Pancreas (tissue), 10 donors: ENCODE results near the gene KAZN. TPM values are rescaled to one million over a fixed set of nuclear protein-coding genes. Genes with fewer than 3 reads are reported as not detected.

Experiments
- ATAC-seq, 4 donors: fragments of 200-7000 bp; cut with Tn5 transposase; one replicate each; pipeline versions ENCODE4 v1.8.0 to v1.9.1; 2020; ENCODE audit warnings: mild to moderate bottlenecking in 4 of 4, moderate library complexity in 4 of 4
- DNase-seq, 6 donors: peaks; one replicate each; pipeline ENCODE4 v3.0.0-alpha.2; 2020
- FAIRE-seq: peaks from 2 replicates; lab custom pipeline; 2012; peaks lifted over from hg19 to GRCh38; lab: Jason Lieb, UNC
- H3K27ac ChIP-seq, 4 donors: fragments of 200-600 bp; sonication (generic); 1 replicate in 3 of 4; 2 replicates in 1 of 4; pipeline versions ENCODE4 v1.5.0 to v1.8.0; 2020
- H3K27me3 ChIP-seq, 4 donors: fragments of 200-600 bp; one replicate each; pipeline ENCODE4 v1.8.0; 2021
- H3K36me3 ChIP-seq, 3 donors: fragments of 200-600 bp; sonication (generic) in 1 of 3; one replicate each; pipeline versions ENCODE4 v1.5.0 to v1.8.0; 2020 to 2021
- H3K4me1 ChIP-seq, 3 donors: fragments of 200-600 bp; one replicate each; pipeline ENCODE4 v1.8.0; 2021
- H3K4me3 ChIP-seq, 4 donors: fragments of 200-600 bp; sonication (generic) in 2 of 4; one replicate each; pipeline versions ENCODE4 v1.5.0 to v1.8.0; 2020 to 2021
- H3K9me3 ChIP-seq, 4 donors: fragments of 200-600 bp; one replicate each; pipeline ENCODE4 v1.8.0; 2021
- CTCF ChIP-seq, 4 donors: fragments of 200-600 bp; sonication (generic) in 3 of 4; IDR thresholded peaks; one replicate each; pipeline versions ENCODE4 v1.5.0 to v1.8.0; 2021; ENCODE audit warnings: antibody characterized with exemption in 4 of 4
- WGBS, 2 donors: extraction: QIAGEN DNeasy Blood & Tissue Kit; methylation state at CpG; one replicate each; pipeline ENCODE4 v1.1.7; 2013; 5-methylcytosine and 5-hydroxymethylcytosine counted together
- intact Hi-C, 3 donors: fragments of 100-400 bp; cut with DNase I; formaldehyde crosslinking; loops; one replicate each; pipeline versions ENCODE4 v1.11.1 to v1.14.2; 2022
- polyA plus RNA-seq, 2 donors: library from polyadenylated mRNA; stranded (reverse); fragments of 200-250 nt; gene quantifications; one replicate each; pipeline ENCODE4 v1.2.3, GENCODE V29; 2013
- total RNA-seq, 6 donors: library from RNA; stranded (reverse); fragmentation: NEBNext Ultra II Directional in 4 of 6; extraction: Animal tissue kit (Norgen Biotek cat#: 25700) in 4 of 6; gene quantifications; one replicate each; pipeline versions ENCODE4 v1.2.1 to v1.2.4, GENCODE V29; 2021 to 2023
- donor health status: healthy with polysubstance abuse.
- donor health status: DM: no; HTN: no; CAD: no; lungs with moderate emphysema.
- donor health status: DM: no; HTN: no; CAD: no.
- donor health status: control.
- donor health status: control.
- donor health status: Bipolar disorder and iron deficiency.
- donor health status: DM: yes; HTN: yes; CAD: no.
- donor health status: DM: no; HTN: no; CAD: no.
- donor health status: DM: no; HTN: no; CAD: no.
- donor health status: DM: yes; HTN: yes; CAD: no.

The KAZN gene
- total and polyA plus RNA-seq, 8 donors, result 2.4 to 6.0 (median 4.1) TPM

DNA sequence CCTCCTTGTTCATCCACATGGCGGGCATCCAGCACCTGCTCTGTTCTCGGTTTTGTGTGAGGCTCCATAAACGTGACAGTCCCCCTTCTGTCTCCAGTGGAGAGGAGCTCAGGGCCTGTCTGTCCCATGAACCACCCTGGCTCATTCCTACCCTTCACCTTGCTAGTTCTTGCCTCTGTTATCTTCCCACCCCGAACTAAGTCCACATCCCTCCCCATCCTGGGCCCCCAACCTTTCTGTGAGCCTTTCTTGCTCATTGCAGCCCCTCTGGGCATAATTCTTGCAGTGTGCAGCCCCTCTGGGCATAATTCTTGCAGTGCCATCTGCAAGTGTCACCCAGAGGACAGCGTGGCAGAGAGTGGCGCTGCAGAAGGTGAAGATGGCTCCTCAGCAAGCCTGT lies 338.3 kb downstream of the KAZN start:
- intact Hi-C loops, result no loop called here
- H3K4me1 ChIP-seq, result no peaks in the 10 kb centered on the region
- H3K27me3 ChIP-seq, result no peaks in the 10 kb centered on the region
- WGBS, 2 donors, result 80 to 83% methylated on average over 6 of the region's 6 CpGs
- no peak for DNase-seq
- FAIRE-seq, result no peak
- H3K36me3 ChIP-seq, result no peaks in the 10 kb centered on the region
- no peak overlapping the region for H3K4me3 ChIP-seq
- no peak for ATAC-seq
- no peak for TF ChIP-seq CTCF (IDR thresholded peaks at IDR 0.05)
- H3K27ac ChIP-seq, result no peak overlapping the region
- no peaks in the 10 kb centered on the region for H3K9me3 ChIP-seq

- Histone ChIP-seq H3K27ac (no peak overlapping the region), H3K4me1 (no peaks in the 10 kb centered on the region), H3K9me3 (no peaks in the 10 kb centered on the region), H3K4me3 (no peak overlapping the region), H3K27me3 (no peaks in the 10 kb centered on the region), H3K36me3 (no peaks in the 10 kb centered on the region)
- DNase-seq, result no peak
- TF ChIP-seq CTCF (IDR thresholded peaks at IDR 0.05), result no peak
- no peak for FAIRE-seq
- intact Hi-C loops, result no loop called here
- ATAC-seq, result no peak
- WGBS, 2 donors, result 90 to 92% methylated on average over 11 of the region's 11 CpGs
Measured at GRCh38 chr1:14937288-14937949, 338.9 kb downstream of the KAZN start.

GRCh38 chr1:14939527-14940284 lies 341.2 kb downstream of the KAZN start:
- no peak overlapping the region for H3K4me3 ChIP-seq
- intact Hi-C loops, result no loop called here
- no peak for TF ChIP-seq CTCF (IDR thresholded peaks at IDR 0.05)
- no peaks in the 10 kb centered on the region for H3K36me3 ChIP-seq
- no peaks in the 10 kb centered on the region for H3K4me1 ChIP-seq
- no peak for DNase-seq
- no peaks in the 10 kb centered on the region for H3K27me3 ChIP-seq
- no peak overlapping the region for H3K27ac ChIP-seq
- ATAC-seq, result no peak
- 92 to 93% methylated on average over 9 of the region's 9 CpGs for WGBS, 2 donors
- H3K9me3 ChIP-seq, result no peaks in the 10 kb centered on the region
- no peak for FAIRE-seq

- DNase-seq (no peak), FAIRE-seq (no peak), ATAC-seq (no peak)
- H3K27ac ChIP-seq, result no peak overlapping the region
- H3K27me3 ChIP-seq, result no peaks in the 10 kb centered on the region
- H3K4me3 ChIP-seq, result no peak overlapping the region
- TF ChIP-seq CTCF (IDR thresholded peaks at IDR 0.05), result no peak
- H3K9me3 ChIP-seq, result no peaks in the 10 kb centered on the region
- no peaks in the 10 kb centered on the region for H3K36me3 ChIP-seq
- H3K4me1 ChIP-seq, result no peaks in the 10 kb centered on the region
- intact Hi-C loops, result no loop called here
- 85 to 87% methylated on average over 7 of the region's 7 CpGs for WGBS, 2 donors
Measured at GRCh38 chr1:14940285-14940870, 341.9 kb downstream of the KAZN start.
